OCI-M2 (cell line): Measurements from ENCODE around the gene ORM2.

Experiments
- DNase-seq: peaks from one replicate; lab custom pipeline; 2025; ENCODE audit not compliant: unreplicated experiment; lab: John Stamatoyannopoulos, UW

ORM2 gene

DNA sequence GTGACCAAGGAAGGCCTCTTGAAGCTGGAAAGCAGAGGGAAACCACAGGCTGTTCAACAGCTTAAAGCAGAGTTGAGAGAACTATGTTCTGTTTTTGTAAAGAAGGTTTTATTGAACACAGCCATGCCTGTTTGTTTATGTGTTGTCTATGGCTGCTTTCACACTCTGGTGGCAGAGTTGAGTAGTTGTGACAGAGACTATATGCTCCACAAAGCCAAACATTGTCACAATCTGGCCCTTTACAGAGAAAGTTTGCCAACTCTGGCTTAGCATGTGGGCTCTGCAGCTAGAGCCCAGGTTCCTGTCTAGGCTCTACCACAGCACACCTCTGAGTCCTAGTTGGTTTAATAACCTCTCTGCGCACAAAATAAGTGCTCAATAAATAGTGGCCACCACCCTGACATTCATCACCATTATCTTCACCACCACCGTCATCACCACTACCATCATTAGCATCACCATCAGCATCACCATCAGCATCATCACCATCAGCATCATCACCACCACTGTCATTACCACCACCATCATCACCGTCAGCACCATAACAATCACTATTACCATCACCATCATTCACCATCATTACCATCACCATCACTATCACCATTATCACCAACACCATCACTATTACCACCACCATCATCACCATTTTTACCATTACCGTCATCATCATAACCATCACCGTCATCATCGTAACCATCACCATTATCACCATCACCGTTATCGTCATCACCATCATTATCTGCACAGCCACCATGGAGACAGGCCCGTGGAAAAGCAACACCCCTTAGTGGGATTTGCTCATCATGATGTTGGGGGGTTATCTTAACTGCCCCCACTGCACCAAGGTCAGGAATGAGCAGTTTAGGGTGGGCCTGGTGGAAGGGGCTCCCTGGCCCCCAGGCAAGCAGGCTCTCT, 39.8 kb downstream of the ORM2 start:
- DNase-seq, result no peak

DNA sequence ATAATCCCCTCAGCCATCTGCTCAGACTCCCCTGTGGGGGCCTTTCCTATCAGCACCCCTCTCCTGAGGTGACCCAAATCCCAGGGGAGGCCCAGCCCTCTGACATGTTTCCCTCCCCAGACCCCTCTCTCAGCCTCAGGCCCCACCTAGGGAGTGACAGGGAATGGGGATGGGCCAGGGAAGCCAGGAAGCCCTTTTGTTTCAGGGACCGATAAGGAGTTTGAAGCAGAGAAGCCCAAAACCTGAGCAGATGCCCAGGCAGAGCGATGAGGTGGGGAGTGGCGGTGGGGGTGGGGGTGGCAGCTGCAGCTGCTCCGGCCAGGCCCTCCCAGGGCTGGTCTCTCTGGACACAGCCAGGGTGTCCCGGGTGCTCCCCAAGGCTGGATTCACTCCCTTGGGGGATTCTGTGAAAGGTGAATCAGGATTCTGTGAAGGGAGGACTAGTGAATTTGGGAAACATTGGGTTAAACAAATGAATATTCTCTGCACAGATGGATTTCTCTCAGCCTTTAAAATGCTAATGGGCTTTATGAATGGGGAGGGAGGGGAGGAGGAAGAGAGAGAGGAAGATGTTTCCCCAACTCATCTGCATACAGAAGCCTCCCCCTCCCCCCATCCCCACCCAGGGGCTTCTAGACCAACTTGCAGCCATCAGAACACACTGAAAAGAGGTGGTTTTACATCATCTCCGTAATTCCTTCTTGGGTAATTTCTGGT, 40.7 kb downstream of the ORM2 start:
- DNase-seq, result no peak

DNA sequence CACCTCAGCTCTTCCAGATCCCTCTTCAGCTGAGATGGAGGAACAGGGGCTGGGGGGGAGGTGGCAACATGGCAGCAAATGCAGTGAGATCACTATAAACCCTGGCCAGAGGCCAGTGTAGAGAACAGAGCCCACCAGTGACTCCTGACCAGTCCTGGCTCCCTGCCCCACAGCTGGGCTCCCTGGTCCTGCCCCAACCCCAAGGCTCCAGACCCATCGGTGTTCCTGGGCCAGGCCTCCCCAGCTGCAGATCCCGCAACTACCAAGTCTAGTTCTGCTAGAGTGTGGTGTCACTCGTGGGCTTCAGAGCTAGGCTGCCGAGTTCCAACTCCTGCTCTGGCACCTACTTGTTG, 41.3 kb downstream of the ORM2 start:
- no peak for DNase-seq

DNA sequence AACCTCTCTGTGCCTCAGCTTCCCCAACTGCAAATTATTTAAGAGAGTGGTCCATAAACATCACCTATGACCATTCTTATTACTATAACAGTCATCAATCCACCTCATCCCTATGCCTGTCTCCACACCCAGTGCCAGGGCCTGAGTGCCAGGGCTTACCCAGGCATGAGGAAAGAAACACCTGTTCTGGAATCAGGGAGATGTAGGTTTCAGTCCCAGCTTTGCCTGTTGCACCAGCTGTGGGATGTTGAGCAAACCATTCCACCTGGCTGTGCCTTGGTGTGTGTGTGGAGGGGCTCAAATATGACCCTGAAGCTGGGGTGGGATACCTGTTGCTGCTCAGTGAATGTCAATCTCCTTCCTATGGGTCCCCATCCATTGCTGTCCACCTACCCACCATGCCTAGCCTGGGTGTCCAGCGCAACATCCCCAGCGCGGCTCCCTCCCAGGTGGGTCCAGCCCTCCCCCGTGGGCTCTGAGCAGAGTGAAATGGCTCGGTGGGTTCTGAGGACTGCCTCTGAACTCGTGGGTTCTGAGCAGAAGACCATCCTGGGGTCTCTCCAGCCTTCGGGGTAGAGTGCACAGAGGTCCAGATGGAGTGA, 41.8 kb downstream of the ORM2 start:
- no peak for DNase-seq

DNA sequence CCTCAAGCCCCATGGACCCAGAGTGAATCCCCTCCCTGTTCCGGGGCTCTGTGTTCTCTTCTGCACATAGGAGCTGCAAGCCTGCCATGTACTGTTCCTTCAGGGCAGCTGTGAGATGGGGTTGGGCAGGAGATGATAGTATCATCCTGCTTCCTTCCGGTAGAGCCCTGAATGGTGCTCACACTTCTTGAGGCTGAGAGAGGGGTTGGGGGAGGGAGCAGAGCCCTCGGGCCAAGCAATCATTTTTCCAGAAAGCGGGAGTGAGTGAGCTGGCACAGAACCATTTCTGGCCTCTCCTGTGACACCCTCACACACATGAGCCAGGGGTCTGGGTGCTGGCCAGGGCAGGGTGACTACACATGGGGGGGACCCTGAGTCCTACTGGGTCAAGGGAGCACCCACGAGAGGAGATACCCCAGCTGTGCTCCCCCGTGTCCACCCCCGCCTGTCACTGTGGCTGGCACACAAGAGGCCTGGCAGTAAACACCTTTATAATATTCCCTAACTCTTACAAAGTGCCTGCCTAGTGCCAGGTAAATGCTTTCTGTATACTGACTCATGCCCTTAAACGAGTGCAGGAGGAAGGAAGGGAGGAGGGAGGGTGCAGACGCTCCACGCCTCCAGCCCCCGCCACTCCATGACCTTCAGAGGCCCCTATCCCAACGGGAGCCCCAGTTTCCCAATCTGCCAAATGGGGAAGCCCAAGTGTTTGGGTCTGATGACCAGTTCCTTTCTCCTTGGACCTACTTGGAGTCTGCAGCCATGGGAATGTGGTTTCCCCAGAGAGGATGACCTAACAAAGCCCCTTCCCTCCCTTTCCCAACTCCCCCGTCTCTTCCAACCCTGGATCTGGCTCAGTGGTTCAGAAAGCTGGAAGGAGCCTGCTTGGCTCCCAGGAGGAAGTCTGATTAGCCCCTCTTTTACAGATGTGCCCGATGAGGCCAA, 42.6 kb downstream of the ORM2 start:
- no peak for DNase-seq

DNA sequence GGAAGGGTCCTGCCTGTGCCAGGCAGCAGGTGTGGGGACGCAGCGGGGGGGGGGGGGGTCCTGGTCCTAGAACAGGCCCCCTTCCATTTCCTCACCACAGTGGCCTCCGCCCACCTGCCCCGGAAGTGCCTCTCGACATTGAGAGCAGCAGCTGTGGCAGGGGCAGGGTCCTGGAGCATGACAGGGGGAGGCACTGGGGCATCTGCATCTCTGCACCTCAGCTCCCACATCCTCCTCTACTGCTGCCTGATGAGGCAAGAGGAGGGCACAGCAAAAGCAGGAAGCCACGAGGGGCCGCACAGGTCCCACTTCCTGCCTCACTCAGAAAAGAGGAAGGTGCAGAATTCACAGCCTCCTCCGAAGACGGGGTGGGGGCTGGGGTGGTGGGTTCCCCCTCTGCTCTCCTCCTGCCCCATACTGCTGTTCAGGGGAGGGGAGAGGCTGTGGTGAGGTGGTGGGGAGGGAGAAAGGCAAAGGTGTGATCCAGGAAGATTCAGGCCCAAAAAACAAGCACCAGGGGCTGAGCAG, 43.3 kb downstream of the ORM2 start:
- no peak for DNase-seq

DNA sequence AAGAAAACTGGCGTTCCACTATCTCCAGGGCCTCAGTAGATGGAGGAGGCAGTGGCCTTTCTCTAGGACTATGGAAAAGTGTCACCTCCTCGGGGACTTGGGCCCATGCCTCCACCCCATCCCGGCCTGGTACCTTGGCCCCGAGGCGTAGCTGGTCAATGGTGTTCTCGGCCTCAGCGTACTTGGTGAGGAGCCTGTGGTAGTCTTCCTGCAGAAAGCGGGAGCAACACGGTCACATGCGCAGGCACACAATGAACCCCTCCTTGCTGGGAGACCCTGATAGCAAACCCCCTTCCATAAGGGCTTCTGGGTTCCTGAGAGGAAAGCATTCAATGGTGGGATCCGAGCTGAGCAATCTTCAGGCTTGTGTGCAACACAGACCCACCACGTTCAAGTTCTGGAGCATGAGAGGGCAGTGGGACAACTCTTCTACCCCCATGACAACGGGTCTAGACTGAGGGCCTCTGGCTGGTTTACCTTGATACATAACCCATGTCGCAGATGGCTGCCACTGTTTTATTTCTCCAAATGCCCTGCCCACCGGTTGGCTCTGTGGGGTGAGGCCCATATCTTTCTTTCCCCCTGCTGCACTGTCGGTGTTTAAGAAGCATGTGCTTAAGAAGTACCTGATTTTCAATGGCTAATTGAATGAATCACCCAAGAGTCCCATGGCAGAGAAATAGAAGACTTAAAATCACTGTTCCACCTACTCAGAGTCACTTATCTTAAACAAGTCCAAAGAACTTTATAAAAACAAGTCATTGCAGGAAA, 44.5 kb downstream of the ORM2 start:
- DNase-seq, result no peak

DNA sequence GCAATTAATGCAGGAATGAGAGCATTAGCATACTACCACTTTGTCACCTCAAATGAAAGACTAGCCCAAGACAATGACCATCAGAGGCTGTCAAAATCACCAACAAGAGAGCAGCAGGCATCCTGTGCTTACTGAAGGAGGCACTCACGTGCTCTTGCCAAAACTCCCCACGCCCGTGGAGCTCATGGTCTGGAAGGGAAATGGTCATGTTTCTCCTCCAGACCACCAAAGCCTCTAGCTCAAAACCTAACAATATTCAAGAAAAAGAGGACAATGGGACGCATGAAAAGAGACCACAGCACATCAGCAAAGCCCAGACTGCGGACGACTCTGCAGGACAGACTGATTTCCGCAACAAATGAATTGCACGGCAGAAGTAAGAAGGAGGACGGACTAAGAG, 45.3 kb downstream of the ORM2 start:
- DNase-seq, result no peak

DNA sequence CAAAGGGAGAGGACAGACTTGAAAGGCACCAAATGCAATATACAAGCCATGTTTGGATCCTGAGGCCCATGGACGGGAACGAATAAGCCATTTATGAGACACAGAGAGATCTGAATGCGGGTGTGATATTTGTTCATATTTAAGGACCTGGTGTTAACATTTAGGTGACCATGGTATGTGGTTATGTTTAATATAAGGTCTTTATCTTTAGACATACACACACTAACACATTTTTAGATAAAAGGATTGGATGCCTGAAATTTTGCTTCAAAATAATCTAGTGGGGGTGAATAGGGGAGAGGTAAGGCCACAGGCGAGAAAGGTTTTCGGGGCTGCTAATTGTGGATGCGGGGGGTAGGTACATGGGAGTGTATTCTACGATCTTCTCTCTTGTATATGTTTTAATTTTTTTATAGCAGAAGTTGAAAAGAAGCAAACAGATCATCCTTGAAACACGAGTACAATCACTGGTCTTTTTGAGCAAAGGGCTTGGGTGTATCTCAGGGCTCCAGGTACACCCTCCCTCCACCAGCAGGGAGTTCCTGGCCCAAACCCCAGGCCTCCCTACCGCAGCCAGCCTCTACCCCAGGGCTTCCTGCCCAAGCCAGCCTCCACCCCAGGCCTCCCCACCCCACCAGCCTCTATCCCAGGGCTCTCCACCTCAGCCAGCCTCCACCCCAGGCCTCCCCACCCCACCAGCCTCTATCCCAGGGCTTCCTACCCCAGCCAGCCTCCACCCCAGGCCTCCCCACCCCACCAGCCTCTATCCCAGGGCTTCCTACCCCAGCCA, 45.9 kb downstream of the ORM2 start:
- no peak for DNase-seq

DNA sequence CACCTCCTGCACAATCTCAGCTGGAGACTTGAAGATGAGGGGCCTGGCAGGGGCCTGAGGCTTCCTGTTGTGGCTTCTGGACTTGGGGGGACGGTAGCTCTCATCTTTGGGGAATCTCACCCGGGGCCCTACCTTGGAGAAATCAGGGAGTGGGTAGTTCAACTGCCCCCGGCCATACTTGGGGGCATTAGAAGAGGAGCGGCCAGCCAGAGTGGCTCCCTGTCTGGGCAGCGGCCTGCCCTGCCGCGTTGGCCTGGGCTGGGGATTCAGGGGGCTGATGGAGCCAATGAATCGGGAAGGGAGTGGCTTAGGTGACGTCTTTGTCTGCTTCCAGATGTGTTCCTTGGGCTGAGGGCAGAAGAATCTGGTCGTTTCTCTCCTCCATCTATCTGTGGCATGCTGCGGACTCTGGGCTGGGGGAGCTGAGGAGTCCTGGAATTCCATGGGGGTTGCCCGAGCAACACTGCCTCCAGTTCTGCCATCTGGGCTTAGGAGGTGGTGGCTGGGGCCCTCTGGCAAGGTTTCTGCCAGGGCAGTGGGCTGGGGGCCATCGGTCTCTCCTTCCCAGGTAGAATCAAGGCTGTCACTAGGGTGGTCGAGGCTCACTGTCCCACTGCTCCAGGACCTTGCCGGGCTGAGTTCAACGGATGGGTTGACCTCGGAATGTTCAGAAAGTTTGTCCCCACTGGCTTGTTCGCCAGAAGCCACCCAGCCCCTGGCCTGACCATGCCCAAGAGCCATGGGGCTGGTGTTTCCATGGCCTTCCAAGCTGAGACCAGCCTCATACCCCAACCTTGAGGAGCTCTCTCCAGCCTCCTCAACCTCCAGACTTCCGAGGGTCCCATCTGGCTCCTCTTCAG, 47.1 kb downstream of the ORM2 start:
- no peak for DNase-seq

DNA sequence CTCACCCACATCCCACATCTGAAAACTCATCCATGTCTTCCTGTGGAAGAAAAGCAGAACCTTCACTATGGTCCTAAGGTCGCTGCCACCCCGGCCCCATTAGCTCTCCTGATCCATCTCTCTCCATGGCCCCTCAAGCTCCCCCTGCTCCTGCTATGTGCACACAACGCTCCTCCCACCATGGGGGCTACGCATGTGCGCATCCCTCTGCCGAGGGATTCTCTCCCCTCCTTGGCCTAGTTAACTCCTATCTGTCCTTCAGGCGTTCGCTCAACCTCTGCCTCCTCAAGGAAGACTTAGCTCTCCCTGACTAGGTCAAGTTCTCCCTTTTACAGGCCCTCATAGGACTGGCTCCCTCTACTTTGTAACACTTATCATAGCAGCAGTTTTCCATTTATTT, 48.3 kb downstream of the ORM2 start:
- DNase-seq, result no peak

DNA sequence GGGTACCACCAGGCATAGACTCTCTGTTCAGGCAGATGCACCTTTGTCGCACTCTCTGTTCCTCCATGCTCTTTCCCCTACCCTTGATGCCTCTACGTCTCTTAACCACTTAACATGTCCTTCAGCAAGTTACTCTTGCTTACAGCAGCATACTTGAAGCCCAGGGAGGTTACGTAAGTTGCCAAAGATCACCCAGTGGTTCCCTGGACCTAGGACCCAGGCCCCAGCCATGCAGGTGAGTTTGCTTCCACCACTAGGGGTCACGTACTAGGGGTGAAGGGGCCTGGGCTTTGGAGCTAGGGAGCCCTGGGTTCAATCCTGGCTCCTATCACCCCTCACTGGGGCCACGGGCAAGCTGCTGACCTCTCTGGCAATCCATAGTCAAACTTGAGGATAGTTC, 49.2 kb downstream of the ORM2 start:
- no peak for DNase-seq
